CD8-positive, alpha-beta memory T cell (primary cell): ENCODE measurements around the gene NFIA. TPM values are rescaled to one million over a fixed set of nuclear protein-coding genes. Genes with fewer than 3 reads are reported as not detected.
A peak's percentile ranks its signal among the peaks of the same experiment; 100 is the strongest.

ENCODE experiments used
- CTCF ChIA-PET: fragments of 350-600 bp; sonication (Branson Sonifier 250); formaldehyde crosslinking; loops from one replicate; lab custom pipeline; 2021; ENCODE audit warnings: antibody characterized with exemption; lab: Charles Lee
- POLR2A ChIA-PET: fragments of 350-600 bp; sonication (Branson Sonifier 250); formaldehyde crosslinking; loops from one replicate; lab custom pipeline; 2021; ENCODE audit warnings: antibody characterized with exemption; lab: Charles Lee
- DNase-seq, 5 donors: peaks; one replicate each; pipeline versions ENCODE4 v3.0.0 to v3.0.0-alpha.2; 2020 to 2022; ENCODE audit warnings: mixed read lengths in 1 of 5
- H3K27ac ChIP-seq: one replicate; pipeline ENCODE4 v1.7.0; 2013; ENCODE audit warnings: low read depth, mild to moderate bottlenecking, low read length, moderate library complexity
- H3K27me3 ChIP-seq: 2 replicates; pipeline ENCODE4 v1.7.0; 2013; ENCODE audit warnings: low read length, mild to moderate bottlenecking; ENCODE audit not compliant: insufficient read depth, poor library complexity, severe bottlenecking
- H3K36me3 ChIP-seq: 2 replicates; pipeline ENCODE4 v1.7.0; 2013; ENCODE audit warnings: mild to moderate bottlenecking, low read length, moderate library complexity; ENCODE audit not compliant: insufficient read depth
- H3K4me1 ChIP-seq: 2 replicates; pipeline ENCODE4 v1.7.0; 2013; ENCODE audit warnings: mild to moderate bottlenecking, low read length, moderate library complexity; ENCODE audit not compliant: insufficient read depth
- H3K4me3 ChIP-seq: 2 replicates; pipeline ENCODE4 v1.7.0; 2013; ENCODE audit warnings: mild to moderate bottlenecking, low read length
- H3K9me3 ChIP-seq: 2 replicates; pipeline ENCODE4 v1.7.0; 2013; ENCODE audit warnings: mild to moderate bottlenecking, low read length
- H3K27ac Mint-ChIP-seq, 8 donors: one replicate each; pipeline ENCODE4 v1.8.0; 2020 to 2021; ENCODE audit warnings: mixed read lengths in 8 of 8, mild to moderate bottlenecking in 6 of 8, inconsistent platforms in 3 of 8, moderate library complexity in 3 of 8
- H3K27me3 Mint-ChIP-seq, 2 donors: one replicate each; pipeline ENCODE4 v1.8.0; 2020 to 2021; ENCODE audit warnings: mixed read lengths in 2 of 2, mild to moderate bottlenecking in 1 of 2, moderate library complexity in 1 of 2
- H3K36me3 Mint-ChIP-seq, 3 donors: one replicate each; pipeline ENCODE4 v1.8.0; 2020 to 2021; ENCODE audit warnings: mixed read lengths in 3 of 3, inconsistent platforms in 1 of 3, mild to moderate bottlenecking in 1 of 3
- H3K4me1 Mint-ChIP-seq, 3 donors: one replicate each; pipeline ENCODE4 v1.8.0; 2020 to 2021; ENCODE audit warnings: mixed read lengths in 3 of 3, inconsistent platforms in 1 of 3, mild to moderate bottlenecking in 1 of 3
- H3K4me3 Mint-ChIP-seq, 7 donors: one replicate each; pipeline ENCODE4 v1.8.0; 2020 to 2021; ENCODE audit warnings: mixed read lengths in 7 of 7, mild to moderate bottlenecking in 6 of 7, moderate library complexity in 4 of 7, inconsistent platforms in 2 of 7
- H3K9me3 Mint-ChIP-seq, 5 donors: one replicate each; pipeline ENCODE4 v1.8.0; 2020 to 2022; ENCODE audit warnings: mixed read lengths in 5 of 5, mild to moderate bottlenecking in 3 of 5, moderate library complexity in 2 of 5, inconsistent platforms in 1 of 5
- polyA plus RNA-seq: library from polyadenylated mRNA; unstranded; fragments of 300-500 nt; fragmentation: Illumina TruSeq; gene quantifications from one replicate; pipeline ENCODE4 v1.2.3, GENCODE V29; 2021
- total RNA-seq, 2 experiments: library from RNA; stranded (reverse); gene quantifications; one replicate each; pipeline ENCODE4 v1.2.3, GENCODE V29; 2021

Gene NFIA
- total and polyA plus RNA-seq, 3 experiments from 2014 or later: 6.1 to 9.9 (median 7.0) TPM

GRCh38 chr1:61448914-61449313, 366.6 kb downstream of the NFIA start:
- Histone ChIP-seq H3K4me3 (no peak overlapping the region), H3K36me3 (no peaks in the 10 kb centered on the region), H3K27me3 (no peaks in the 10 kb centered on the region), H3K27ac (no peak overlapping the region), H3K9me3 (no peaks in the 10 kb centered on the region), H3K4me1 (no peaks in the 10 kb centered on the region)
- H3K27ac Mint-ChIP-seq: no peak overlapping the region
- H3K4me3 Mint-ChIP-seq: no peak overlapping the region
- no peak for DNase-seq
- POLR2A ChIA-PET: no interaction called here
- H3K4me1 Mint-ChIP-seq: peaks cover 6 to 21% (median 8%) of the 10 kb centered on the region in 3 donors
- H3K27me3 Mint-ChIP-seq: no peaks in the 10 kb centered on the region
- H3K9me3 Mint-ChIP-seq: no peaks in the 10 kb centered on the region
- H3K36me3 Mint-ChIP-seq: no peaks in the 10 kb centered on the region
- CTCF ChIA-PET: interaction anchor here (1.7 kb wide), 1 partner anchor 400 kb away, joined by 3 read pairs; no protein-coding TSS in a partner anchor

GRCh38 chr1:61449410-61449809, 367.0 kb downstream of the NFIA start:
- DNase-seq: no peak
- Histone ChIP-seq H3K36me3 (no peaks in the 10 kb centered on the region), H3K4me3 (no peak overlapping the region), H3K4me1 (no peaks in the 10 kb centered on the region), H3K9me3 (no peaks in the 10 kb centered on the region), H3K27ac (no peak overlapping the region), H3K27me3 (no peaks in the 10 kb centered on the region)
- Mint-ChIP-seq H3K9me3 (no peaks in the 10 kb centered on the region), H3K27me3 (no peaks in the 10 kb centered on the region), H3K4me1 (peaks cover 6 to 21% (median 8%) of the 10 kb centered on the region in 3 donors), H3K4me3 (no peak overlapping the region), H3K36me3 (no peaks in the 10 kb centered on the region), H3K27ac (peak overlapping the region in 2 of 8 donors; percentile 19 to 70)
- ChIA-PET POLR2A (no interaction called here), CTCF (no interaction called here)

- Mint-ChIP-seq H3K36me3 (peaks cover 0 to 3% (median 0%) of the 10 kb centered on the region in 3 donors), H3K27ac (peak overlapping the region in 1 of 8 donors; percentile 45), H3K4me1 (peaks cover 6 to 21% (median 8%) of the 10 kb centered on the region in 3 donors), H3K27me3 (no peaks in the 10 kb centered on the region), H3K9me3 (no peaks in the 10 kb centered on the region), H3K4me3 (no peak overlapping the region)
- no peak overlapping the region for H3K27ac ChIP-seq
- no peaks in the 10 kb centered on the region for H3K36me3 ChIP-seq
- CTCF ChIA-PET: interaction anchor here (1.4 to 4.3 kb wide), 2 partner anchors 401 to 472 kb away, joined by 4 to 27 read pairs; no protein-coding TSS in a partner anchor
- H3K27me3 ChIP-seq: no peaks in the 10 kb centered on the region
- H3K9me3 ChIP-seq: no peaks in the 10 kb centered on the region
- no peak overlapping the region for H3K4me3 ChIP-seq
- POLR2A ChIA-PET: no interaction called here
- no peak for DNase-seq
- no peaks in the 10 kb centered on the region for H3K4me1 ChIP-seq
Measured at GRCh38 chr1:61450454-61450853, 368.1 kb downstream of the NFIA start.

DNA sequence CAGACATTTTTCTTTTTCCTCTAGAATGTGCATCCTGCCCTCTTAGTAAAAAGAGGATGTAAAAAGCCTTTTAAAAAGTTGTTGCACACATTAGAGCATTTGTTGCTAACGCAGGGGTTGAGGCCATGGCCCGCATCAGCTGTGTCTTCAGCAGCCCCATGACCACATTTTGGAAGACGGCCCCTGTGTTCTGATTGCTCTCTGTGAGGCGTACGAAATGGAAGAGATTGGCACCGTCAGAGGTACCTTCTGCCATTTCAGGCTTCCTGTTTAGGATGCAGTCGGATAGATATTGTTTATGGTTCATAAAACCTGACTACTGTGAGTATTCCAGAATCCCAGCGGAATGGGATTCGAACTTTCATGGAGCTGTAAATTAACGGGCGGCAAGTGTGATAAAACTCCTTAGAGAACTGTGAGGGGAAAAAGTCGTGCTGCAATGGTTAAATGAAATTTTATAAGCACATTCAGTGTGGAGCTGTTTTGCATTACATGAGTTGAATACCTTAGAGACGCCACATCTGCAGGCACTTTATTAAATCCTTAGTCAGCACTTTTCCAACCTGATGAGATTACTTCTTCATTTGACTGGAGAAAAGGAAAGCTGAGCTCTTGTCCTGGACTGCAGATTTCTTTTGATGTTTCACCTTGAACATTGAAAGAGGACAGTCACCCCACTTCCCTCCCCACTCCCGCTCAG, 368.7 kb downstream of the NFIA start:
- CTCF ChIA-PET: interaction anchor here (1.2 to 4.3 kb wide), 3 partner anchors 24 to 472 kb away, joined by 3 to 27 read pairs (median 4); no protein-coding TSS in a partner anchor
- Mint-ChIP-seq H3K27ac (peak overlapping the region in 2 of 8 donors; percentile 47 to 54), H3K4me1 (peaks cover 6 to 21% (median 8%) of the 10 kb centered on the region in 3 donors), H3K36me3 (peaks cover 0 to 8% (median 0%) of the 10 kb centered on the region in 3 donors), H3K4me3 (no peak overlapping the region), H3K9me3 (no peaks in the 10 kb centered on the region), H3K27me3 (no peaks in the 10 kb centered on the region)
- Histone ChIP-seq H3K27ac (no peak overlapping the region), H3K9me3 (no peaks in the 10 kb centered on the region), H3K4me1 (no peaks in the 10 kb centered on the region), H3K4me3 (no peak overlapping the region), H3K36me3 (no peaks in the 10 kb centered on the region), H3K27me3 (no peaks in the 10 kb centered on the region)
- POLR2A ChIA-PET: no interaction called here
- no peak for DNase-seq

DNA sequence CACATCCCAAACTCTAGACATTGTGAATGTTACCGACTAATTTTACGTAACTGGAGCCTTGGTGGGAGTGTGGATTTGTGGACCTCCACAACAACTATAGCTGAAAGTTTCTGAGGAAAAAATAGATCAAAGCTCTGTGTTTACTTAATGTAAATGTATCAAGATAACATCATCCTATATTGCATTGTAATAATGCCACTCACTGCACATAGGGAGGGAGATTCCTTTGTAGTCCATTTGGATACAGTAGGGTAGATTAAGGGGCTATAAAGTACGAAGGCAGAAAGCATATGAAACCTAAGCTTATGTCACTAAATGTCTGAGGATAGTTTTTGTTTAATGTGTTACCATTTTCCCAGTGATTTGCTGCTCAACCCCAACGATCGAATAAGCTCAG, 369.2 kb downstream of the NFIA start:
- DNase-seq: no peak
- Histone ChIP-seq H3K4me1 (no peaks in the 10 kb centered on the region), H3K4me3 (no peak overlapping the region), H3K36me3 (no peaks in the 10 kb centered on the region), H3K27me3 (no peaks in the 10 kb centered on the region), H3K9me3 (no peaks in the 10 kb centered on the region), H3K27ac (no peak overlapping the region)
- peaks cover 6 to 21% (median 8%) of the 10 kb centered on the region in 3 donors for H3K4me1 Mint-ChIP-seq
- H3K36me3 Mint-ChIP-seq: peaks cover 0 to 8% (median 0%) of the 10 kb centered on the region in 3 donors
- H3K9me3 Mint-ChIP-seq: no peaks in the 10 kb centered on the region
- ChIA-PET CTCF (interaction anchor here (0.9 to 4.3 kb wide), 5 partner anchors 25 to 473 kb away, joined by 3 to 27 read pairs (median 4); no protein-coding TSS in a partner anchor), POLR2A (no interaction called here)
- no peaks in the 10 kb centered on the region for H3K27me3 Mint-ChIP-seq
- H3K27ac Mint-ChIP-seq: peak overlapping the region in 3 of 8 donors; percentile 0 to 54 (median 47)
- no peak overlapping the region for H3K4me3 Mint-ChIP-seq

DNA sequence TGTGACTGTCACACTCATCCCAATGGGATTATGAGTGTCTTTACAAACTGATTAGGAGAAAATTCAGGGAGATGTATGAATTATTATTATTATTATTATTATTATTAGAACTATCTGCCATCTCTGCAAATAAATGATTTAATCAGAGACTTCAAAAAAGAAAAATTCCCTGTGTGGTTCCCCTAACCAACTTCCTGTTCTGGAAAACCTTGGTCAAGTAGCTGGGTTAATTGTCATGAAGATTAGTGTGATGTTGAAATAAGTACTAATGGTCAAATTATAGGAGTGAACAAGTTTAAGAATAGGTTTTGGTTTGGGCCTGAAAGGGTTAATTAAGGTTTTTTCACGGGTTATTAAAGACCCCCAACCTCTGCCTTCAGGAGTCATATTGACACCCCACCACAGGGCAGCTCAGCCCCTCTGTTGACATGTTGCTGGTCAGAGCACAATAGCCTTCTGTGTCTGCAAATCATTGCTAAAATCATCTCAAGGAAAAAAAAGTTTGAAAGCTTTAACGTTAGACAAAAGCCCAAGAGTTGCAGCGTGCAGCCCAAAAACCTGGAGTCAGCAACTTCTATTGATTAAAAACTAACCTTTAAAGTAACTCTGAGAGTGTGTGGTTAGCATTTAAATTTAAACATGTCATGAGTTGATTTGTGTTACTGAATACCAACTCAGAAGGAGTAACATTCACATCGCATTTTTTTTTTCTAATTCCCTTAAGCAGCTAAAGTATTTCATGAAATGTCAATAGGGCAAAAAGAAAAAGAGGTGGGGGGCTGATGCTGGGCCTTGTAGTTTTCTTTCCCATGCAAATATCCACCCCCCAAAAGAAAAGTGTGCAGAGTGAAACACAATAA, 370.0 kb downstream of the NFIA start:
- Histone ChIP-seq H3K4me1 (no peaks in the 10 kb centered on the region), H3K9me3 (no peaks in the 10 kb centered on the region), H3K27me3 (no peaks in the 10 kb centered on the region), H3K4me3 (no peak overlapping the region), H3K36me3 (no peaks in the 10 kb centered on the region), H3K27ac (no peak overlapping the region)
- H3K27me3 Mint-ChIP-seq: no peaks in the 10 kb centered on the region
- H3K9me3 Mint-ChIP-seq: no peaks in the 10 kb centered on the region
- peaks cover 0 to 10% (median 2%) of the 10 kb centered on the region in 3 donors for H3K36me3 Mint-ChIP-seq
- peak overlapping the region; percentile 21 to 97 (median 82) for H3K27ac Mint-ChIP-seq
- peak overlapping the region in 1 of 7 donors; percentile 60 for H3K4me3 Mint-ChIP-seq
- ChIA-PET POLR2A (no interaction called here), CTCF (interaction anchor here (0.6 to 4.3 kb wide), 6 partner anchors 26 to 473 kb away, joined by 3 to 27 read pairs (median 4); no protein-coding TSS in a partner anchor)
- H3K4me1 Mint-ChIP-seq: peaks cover 6 to 21% (median 8%) of the 10 kb centered on the region in 3 donors
- no peak for DNase-seq

- Histone ChIP-seq H3K36me3 (no peaks in the 10 kb centered on the region), H3K4me3 (no peak overlapping the region), H3K27me3 (no peaks in the 10 kb centered on the region), H3K4me1 (no peaks in the 10 kb centered on the region), H3K27ac (no peak overlapping the region), H3K9me3 (no peaks in the 10 kb centered on the region)
- H3K27ac Mint-ChIP-seq: peak overlapping the region; percentile 35 to 97 (median 82)
- peaks cover 0 to 10% (median 2%) of the 10 kb centered on the region in 3 donors for H3K36me3 Mint-ChIP-seq
- H3K27me3 Mint-ChIP-seq: no peaks in the 10 kb centered on the region
- peaks cover 6 to 21% (median 8%) of the 10 kb centered on the region in 3 donors for H3K4me1 Mint-ChIP-seq
- ChIA-PET POLR2A (no interaction called here), CTCF (interaction anchor here (0.6 to 4.3 kb wide), 7 partner anchors 21 to 1482 kb away, joined by 3 to 27 read pairs (median 3); no protein-coding TSS in a partner anchor)
- DNase-seq: peak; percentile 42 to 83 (median 52)
- H3K9me3 Mint-ChIP-seq: no peaks in the 10 kb centered on the region
- H3K4me3 Mint-ChIP-seq: peak overlapping the region in 2 of 7 donors; percentile 37 to 60
Measured at GRCh38 chr1:61453111-61453961, 371.0 kb downstream of the NFIA start.
